Esophagus squamous epithelium (tissue), 4 donors: ENCODE measurements around the gene SIGLEC9. TPM values are rescaled to one million over a fixed set of nuclear protein-coding genes. Genes with fewer than 3 reads are reported as not detected.

Experiments used
- total RNA-seq, 4 donors: library from RNA; depleted of rRNA; stranded (reverse); fragments of >200 nt; gene quantifications; one replicate each; pipeline ENCODE4 v1.1.0, GENCODE V29; 2016

The SIGLEC9 gene
- total RNA-seq, 4 donors from 2014 or later: 0.49 to 4.4 (median 2.4) TPM

Other genes starting within 250 kb of the SIGLEC9 start
- not detected for gene KLK4, start 213.5 kb upstream of the SIGLEC9 start, total RNA-seq
- 10 to 100 TPM in 3 of 4 donors, 1 to 10 TPM in 1; 5.9 to 84.7 (median 49.9) TPM for gene KLK5, start 171.9 kb upstream of the SIGLEC9 start, total RNA-seq
- 100 to 1,000 TPM in 2 of 4 donors, 10 to 100 TPM in 1, 1 to 10 TPM in 1; 6.1 to 160 (median 102) TPM for gene KLK6, start 155.3 kb upstream of the SIGLEC9 start, total RNA-seq
- gene KLK7, start 141.0 kb upstream of the SIGLEC9 start, total RNA-seq: 100 to 1,000 TPM in 3 of 4 donors, 1 to 10 TPM in 1; 9.5 to 309 (median 198) TPM
- 100 to 1,000 TPM in 3 of 4 donors, 10 to 100 TPM in 1; 32.8 to 235 (median 191) TPM for gene KLK8, start 123.3 kb upstream of the SIGLEC9 start, total RNA-seq
- 100 to 1,000 TPM in 3 of 4 donors, 10 to 100 TPM in 1; 73.4 to 816 (median 310) TPM for gene KLK10, start 105.2 kb upstream of the SIGLEC9 start, total RNA-seq
- gene KLK11, start 98.3 kb upstream of the SIGLEC9 start, total RNA-seq: 100 to 1,000 TPM; 171 to 460 (median 244) TPM
- gene KLK12, start 89.9 kb upstream of the SIGLEC9 start, total RNA-seq: 100 to 1,000 TPM in 2 of 4 donors, 10 to 100 TPM in 2; 16.2 to 231 (median 115) TPM
- gene KLK13, start 59.8 kb upstream of the SIGLEC9 start, total RNA-seq: 100 to 1,000 TPM; 163 to 973 (median 600) TPM
- gene KLK14, start 42.0 kb upstream of the SIGLEC9 start, total RNA-seq: under 1 TPM in 1 of 4 donors, not detected in 3; 0.66 TPM
- 10 to 100 TPM; 10.8 to 18.6 (median 13.5) TPM for gene CTU1, start 16.5 kb upstream of the SIGLEC9 start, total RNA-seq
- 1 to 10 TPM in 1 of 4 donors, under 1 TPM in 2, not detected in 1; 0.13 to 3.8 (median 0.32) TPM for gene SIGLEC7, start 17.4 kb downstream of the SIGLEC9 start, total RNA-seq
- gene CD33, start 100.2 kb downstream of the SIGLEC9 start, total RNA-seq: 1 to 10 TPM in 1 of 4 donors, under 1 TPM in 3; 0.30 to 6.7 (median 0.58) TPM
- not detected for gene SIGLECL1, start 126.2 kb downstream of the SIGLEC9 start, total RNA-seq
- not detected for gene IGLON5, start 186.7 kb downstream of the SIGLEC9 start, total RNA-seq
- gene VSIG10L, start 217.2 kb downstream of the SIGLEC9 start, total RNA-seq: 100 to 1,000 TPM in 1 of 4 donors, 10 to 100 TPM in 3; 36.4 to 201 (median 50.6) TPM
- 100 to 1,000 TPM; 104 to 215 (median 157) TPM for gene ETFB, start 241.5 kb downstream of the SIGLEC9 start, total RNA-seq
- not detected for gene CLDND2, start 244.1 kb downstream of the SIGLEC9 start, total RNA-seq
- gene NKG7, start 247.7 kb downstream of the SIGLEC9 start, total RNA-seq: 1 to 10 TPM in 2 of 4 donors, under 1 TPM in 1, not detected in 1; 0.50 to 2.5 (median 2.2) TPM